NT2/D1 (cell line): ENCODE measurements around the gene UBE2G1.

ENCODE experiments used
- YY1 ChIP-seq: IDR thresholded peaks from 2 replicates; pipeline ENCODE4 v1.6.1; 2011; ENCODE audit not compliant: insufficient read length, insufficient read depth
- ZNF274 ChIP-seq: IDR thresholded peaks from 2 replicates; pipeline ENCODE4 v1.6.1; 2011; ENCODE audit warnings: mild to moderate bottlenecking, low read depth, low read length

DNA sequence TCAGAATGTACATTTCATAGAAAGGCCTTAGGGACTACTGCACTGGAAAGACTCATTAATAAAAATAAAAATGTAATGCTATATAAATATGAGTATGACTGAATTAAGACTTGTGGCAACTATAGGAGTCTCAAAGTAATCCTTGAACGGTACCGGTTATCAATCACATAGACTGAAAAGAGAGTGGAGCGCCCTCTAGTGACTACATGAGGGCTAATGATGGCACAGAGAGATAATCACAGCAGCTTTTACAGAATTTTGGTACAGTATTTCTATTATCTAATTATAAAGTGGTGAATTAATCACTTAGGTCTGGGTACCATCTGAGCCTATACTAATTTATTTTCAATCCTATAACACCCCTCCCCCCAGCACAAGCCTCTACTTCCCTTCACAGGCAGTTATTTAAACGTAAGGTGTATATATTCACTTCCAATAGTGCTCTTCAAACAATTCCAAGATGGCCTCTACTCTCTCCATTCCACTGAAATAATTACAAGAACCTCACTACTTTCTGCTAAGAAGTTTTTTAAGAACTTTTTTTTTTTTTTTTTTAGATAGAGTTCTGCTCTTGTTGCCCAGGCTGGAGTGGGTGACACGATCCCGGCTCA, 62.0 kb downstream of the UBE2G1 start:
- TF ChIP-seq YY1 (no peak), ZNF274 (no peak)
